Measurements from ENCODE around the gene NARF. TPM values are rescaled to one million over a fixed set of nuclear protein-coding genes. Genes with fewer than 3 reads are reported as not detected.

Gene NARF
- total RNA-seq, 2 donors from 2014 or later, result 64.0 to 70.8 TPM

- no peak overlapping the region for H3K4me3 Mint-ChIP-seq
- no peaks in the 10 kb centered on the region for H3K27me3 Mint-ChIP-seq (ENCODE audit: insufficient read depth)
- no peak for DNase-seq
- H3K27me3 ChIP-seq (ENCODE audit: control insufficient read depth, insufficient read depth, low read length, poor library complexity, severe bottlenecking), result no peaks in the 10 kb centered on the region
- no peaks in the 10 kb centered on the region for H3K4me1 ChIP-seq (ENCODE audit: control insufficient read depth, insufficient read depth, low read length)
- H3K9ac ChIP-seq (ENCODE audit: extremely low read depth, low read length, poor library complexity, severe bottlenecking), result no peak overlapping the region
- TF ChIP-seq, protein P1, sequence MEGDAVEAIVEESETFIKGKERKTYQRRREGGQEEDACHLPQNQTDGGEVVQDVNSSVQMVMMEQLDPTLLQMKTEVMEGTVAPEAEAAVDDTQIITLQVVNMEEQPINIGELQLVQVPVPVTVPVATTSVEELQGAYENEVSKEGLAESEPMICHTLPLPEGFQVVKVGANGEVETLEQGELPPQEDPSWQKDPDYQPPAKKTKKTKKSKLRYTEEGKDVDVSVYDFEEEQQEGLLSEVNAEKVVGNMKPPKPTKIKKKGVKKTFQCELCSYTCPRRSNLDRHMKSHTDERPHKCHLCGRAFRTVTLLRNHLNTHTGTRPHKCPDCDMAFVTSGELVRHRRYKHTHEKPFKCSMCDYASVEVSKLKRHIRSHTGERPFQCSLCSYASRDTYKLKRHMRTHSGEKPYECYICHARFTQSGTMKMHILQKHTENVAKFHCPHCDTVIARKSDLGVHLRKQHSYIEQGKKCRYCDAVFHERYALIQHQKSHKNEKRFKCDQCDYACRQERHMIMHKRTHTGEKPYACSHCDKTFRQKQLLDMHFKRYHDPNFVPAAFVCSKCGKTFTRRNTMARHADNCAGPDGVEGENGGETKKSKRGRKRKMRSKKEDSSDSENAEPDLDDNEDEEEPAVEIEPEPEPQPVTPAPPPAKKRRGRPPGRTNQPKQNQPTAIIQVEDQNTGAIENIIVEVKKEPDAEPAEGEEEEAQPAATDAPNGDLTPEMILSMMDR (conservative IDR thresholded peaks at IDR 0.05), result no peak
- 92 to 100% methylated on average over 2 to 4 of the region's 4 CpGs for WGBS, 2 experiments (ENCODE audit: insufficient coverage in 1 of 2, insufficient read length in 1 of 2)
- peaks cover 10% of the 10 kb centered on the region for H3K36me3 ChIP-seq (ENCODE audit: control insufficient read depth, insufficient read depth, low read length)
- no peaks in the 10 kb centered on the region for H3K9me3 ChIP-seq (ENCODE audit: control insufficient read depth, low read length)
- no peak overlapping the region for H3K27ac Mint-ChIP-seq
- H3K27ac ChIP-seq (ENCODE audit: low read depth, low read length), result no peak overlapping the region
- peaks cover 18% of the 10 kb centered on the region for H3K36me3 Mint-ChIP-seq (ENCODE audit: low read depth)
- no peak overlapping the region for H3K4me3 ChIP-seq (ENCODE audit: low read length)
- H3K4me1 Mint-ChIP-seq, result no peaks in the 10 kb centered on the region
- H3K9me3 Mint-ChIP-seq, result no peaks in the 10 kb centered on the region
These were observed 42.3 kb upstream of the NARF start for GRCh38 chr17:82416264-82416663.

GRCh38 chr17:82416771-82417170 lies 41.8 kb upstream of the NARF start:
- TF ChIP-seq, protein P1 (conservative IDR thresholded peaks at IDR 0.05), result peak; percentile 55
- no peaks in the 10 kb centered on the region for H3K4me1 Mint-ChIP-seq
- H3K27me3 Mint-ChIP-seq (ENCODE audit: insufficient read depth), result no peaks in the 10 kb centered on the region
- Histone ChIP-seq H3K4me1 (ENCODE audit: control insufficient read depth, insufficient read depth, low read length) (no peaks in the 10 kb centered on the region), H3K27ac (ENCODE audit: low read depth, low read length) (no peak overlapping the region), H3K27me3 (ENCODE audit: control insufficient read depth, insufficient read depth, low read length, poor library complexity, severe bottlenecking) (no peaks in the 10 kb centered on the region), H3K9me3 (ENCODE audit: control insufficient read depth, low read length) (no peaks in the 10 kb centered on the region), H3K9ac (ENCODE audit: extremely low read depth, low read length, poor library complexity, severe bottlenecking) (no peak overlapping the region), H3K4me3 (ENCODE audit: low read length) (no peak overlapping the region), H3K36me3 (ENCODE audit: control insufficient read depth, insufficient read depth, low read length) (peaks cover 10% of the 10 kb centered on the region)
- peaks cover 22% of the 10 kb centered on the region for H3K36me3 Mint-ChIP-seq (ENCODE audit: low read depth)
- no peak overlapping the region for H3K27ac Mint-ChIP-seq
- DNase-seq, result no peak
- 90 to 98% methylated on average over 5 of the region's 6 CpGs for WGBS, 2 experiments (ENCODE audit: insufficient coverage in 1 of 2, insufficient read length in 1 of 2)
- no peak overlapping the region for H3K4me3 Mint-ChIP-seq
- H3K9me3 Mint-ChIP-seq, result no peaks in the 10 kb centered on the region

GRCh38 chr17:82418001-82418986 lies 40.2 kb upstream of the NARF start, which contains the start of the genes HEXD and OGFOD3:
Gene HEXD (plus strand): TSS chr17:82418347. CDS start chr17:82419800, 1,453 bp downstream.
Gene OGFOD3 (minus strand): TSS chr17:82418586. CDS start chr17:82418485, 101 bp downstream.
- Mint-ChIP-seq H3K4me1 (no peaks in the 10 kb centered on the region), H3K27me3 (ENCODE audit: insufficient read depth) (no peaks in the 10 kb centered on the region), H3K27ac (no peak within 1 kb of the TSS), H3K4me3 (peak within 1 kb of the TSS; percentile 69), H3K36me3 (ENCODE audit: low read depth) (peaks cover 33% of the 10 kb centered on the region), H3K9me3 (peaks cover 13% of the 10 kb centered on the region)
- 0 to 2% methylated on average over 40 to 99 of the region's 108 CpGs for WGBS, 2 experiments (ENCODE audit: insufficient coverage in 1 of 2, insufficient read length in 1 of 2)
- Histone ChIP-seq H3K9me3 (ENCODE audit: control insufficient read depth, low read length) (no peaks in the 10 kb centered on the region), H3K4me3 (ENCODE audit: low read length) (peak within 1 kb of the TSS; percentile 91), H3K36me3 (ENCODE audit: control insufficient read depth, insufficient read depth, low read length) (peaks cover 7% of the 10 kb centered on the region), H3K4me1 (ENCODE audit: control insufficient read depth, insufficient read depth, low read length) (no peaks in the 10 kb centered on the region), H3K27ac (ENCODE audit: low read depth, low read length) (no peak within 1 kb of the TSS), H3K9ac (ENCODE audit: extremely low read depth, low read length, poor library complexity, severe bottlenecking) (peak within 1 kb of the TSS; percentile 77), H3K27me3 (ENCODE audit: control insufficient read depth, insufficient read depth, low read length, poor library complexity, severe bottlenecking) (no peaks in the 10 kb centered on the region)
- DNase-seq, result peak; percentile 98
- TF ChIP-seq, protein P1 (conservative IDR thresholded peaks at IDR 0.05), result no peak
